ENCODE measurements around the gene SCGN. TPM values are rescaled to one million over a fixed set of nuclear protein-coding genes. Genes with fewer than 3 reads are reported as not detected.

The SCGN gene
- total RNA-seq, 2 experiments from 2014 or later = not detected

DNA sequence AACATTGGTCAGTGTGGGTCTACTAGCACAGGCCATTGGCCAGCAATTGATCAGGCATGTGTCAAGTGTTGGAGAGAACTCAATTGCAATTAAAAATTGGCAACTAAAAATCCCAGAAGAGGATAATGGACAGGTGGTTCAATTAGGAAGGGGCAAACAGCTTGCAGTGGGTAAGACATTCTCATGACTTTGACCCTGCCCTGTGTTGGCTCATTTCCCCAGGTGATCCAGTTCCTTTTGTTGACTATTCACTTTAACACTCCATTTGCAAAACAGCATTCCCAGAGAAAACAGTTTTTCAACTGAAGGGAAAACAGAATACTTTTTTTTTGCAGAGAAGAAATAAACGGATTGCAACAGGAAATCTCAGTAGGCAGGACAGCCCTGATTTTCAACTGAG, 28.9 kb upstream of the SCGN start:
- Mint-ChIP-seq H3K4me1 (ENCODE audit: low read depth) (no peaks in the 10 kb centered on the region), H3K36me3 (ENCODE audit: low read depth) (peaks cover 5% of the 10 kb centered on the region), H3K27ac (no peak overlapping the region), H3K4me3 (no peak overlapping the region), H3K9me3 (no peaks in the 10 kb centered on the region), H3K27me3 (no peaks in the 10 kb centered on the region)
- TF ChIP-seq, protein P1, sequence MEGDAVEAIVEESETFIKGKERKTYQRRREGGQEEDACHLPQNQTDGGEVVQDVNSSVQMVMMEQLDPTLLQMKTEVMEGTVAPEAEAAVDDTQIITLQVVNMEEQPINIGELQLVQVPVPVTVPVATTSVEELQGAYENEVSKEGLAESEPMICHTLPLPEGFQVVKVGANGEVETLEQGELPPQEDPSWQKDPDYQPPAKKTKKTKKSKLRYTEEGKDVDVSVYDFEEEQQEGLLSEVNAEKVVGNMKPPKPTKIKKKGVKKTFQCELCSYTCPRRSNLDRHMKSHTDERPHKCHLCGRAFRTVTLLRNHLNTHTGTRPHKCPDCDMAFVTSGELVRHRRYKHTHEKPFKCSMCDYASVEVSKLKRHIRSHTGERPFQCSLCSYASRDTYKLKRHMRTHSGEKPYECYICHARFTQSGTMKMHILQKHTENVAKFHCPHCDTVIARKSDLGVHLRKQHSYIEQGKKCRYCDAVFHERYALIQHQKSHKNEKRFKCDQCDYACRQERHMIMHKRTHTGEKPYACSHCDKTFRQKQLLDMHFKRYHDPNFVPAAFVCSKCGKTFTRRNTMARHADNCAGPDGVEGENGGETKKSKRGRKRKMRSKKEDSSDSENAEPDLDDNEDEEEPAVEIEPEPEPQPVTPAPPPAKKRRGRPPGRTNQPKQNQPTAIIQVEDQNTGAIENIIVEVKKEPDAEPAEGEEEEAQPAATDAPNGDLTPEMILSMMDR (IDR thresholded peaks at IDR 0.05) = no peak
- H3K36me3 ChIP-seq (ENCODE audit: insufficient read depth, low read length) = no peaks in the 10 kb centered on the region
- H3K9me3 ChIP-seq (ENCODE audit: control insufficient read depth in 1 of 2, insufficient read depth in 1 of 2, low read length in 2 of 2) = no peaks in the 10 kb centered on the region
- POLR2A ChIA-PET = no interaction called here
- intact Hi-C loops (cut with DNase I, micrococcal nuclease) = no loop called here
- peaks cover 0 to 6% of the 10 kb centered on the region in 2 experiments for H3K27me3 ChIP-seq (ENCODE audit: control insufficient read depth in 1 of 2, insufficient read depth in 2 of 2, low read length in 2 of 2)
- H3K27ac ChIP-seq (ENCODE audit: low read depth in 1 of 2, low read length in 2 of 2) = no peak overlapping the region
- DNase-seq (no peak), ATAC-seq (ENCODE audit: poor library complexity) (no peak)
- H3K4me3 ChIP-seq (ENCODE audit: low read length) = no peak overlapping the region
- H3K4me1 ChIP-seq (ENCODE audit: insufficient read depth, low read length) = no peaks in the 10 kb centered on the region
- CTCF ChIA-PET = no interaction called here

DNA sequence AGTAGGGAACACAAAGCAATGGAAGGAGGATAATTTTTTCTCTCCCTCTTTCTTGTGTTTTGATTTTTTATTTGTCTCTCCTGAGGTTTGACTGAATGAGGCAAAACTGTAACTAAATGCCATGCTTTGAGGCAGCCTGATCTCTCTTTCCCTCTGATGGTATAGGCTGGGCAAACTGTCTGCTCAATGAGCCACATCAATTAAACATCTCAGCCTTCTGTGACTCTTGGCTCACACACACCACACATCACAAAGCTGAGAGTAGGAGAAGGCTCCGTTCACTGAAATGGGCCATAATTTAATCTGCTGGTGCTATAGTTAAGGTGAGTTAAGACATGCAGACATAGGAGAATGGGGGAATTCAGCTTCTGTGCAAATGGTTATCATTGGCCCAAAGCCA, 28.1 kb upstream of the SCGN start:
- Histone ChIP-seq H3K4me1 (ENCODE audit: insufficient read depth, low read length) (no peaks in the 10 kb centered on the region), H3K27ac (ENCODE audit: low read depth in 1 of 2, low read length in 2 of 2) (no peak overlapping the region), H3K4me3 (ENCODE audit: low read length) (no peak overlapping the region), H3K9me3 (ENCODE audit: control insufficient read depth in 1 of 2, insufficient read depth in 1 of 2, low read length in 2 of 2) (no peaks in the 10 kb centered on the region), H3K27me3 (ENCODE audit: control insufficient read depth in 1 of 2, insufficient read depth in 2 of 2, low read length in 2 of 2) (peaks cover 0 to 6% of the 10 kb centered on the region in 2 experiments), H3K36me3 (ENCODE audit: insufficient read depth, low read length) (no peaks in the 10 kb centered on the region)
- POLR2A ChIA-PET = no interaction called here
- H3K9me3 Mint-ChIP-seq = no peaks in the 10 kb centered on the region
- no peaks in the 10 kb centered on the region for H3K4me1 Mint-ChIP-seq (ENCODE audit: low read depth)
- CTCF ChIA-PET = no interaction called here
- TF ChIP-seq, protein P1 (IDR thresholded peaks at IDR 0.05) = no peak
- H3K4me3 Mint-ChIP-seq = no peak overlapping the region
- H3K27ac Mint-ChIP-seq = no peak overlapping the region
- ATAC-seq (ENCODE audit: poor library complexity) = no peak
- no peaks in the 10 kb centered on the region for H3K27me3 Mint-ChIP-seq
- DNase-seq = no peak
- H3K36me3 Mint-ChIP-seq (ENCODE audit: low read depth) = no peaks in the 10 kb centered on the region
- intact Hi-C loops (cut with DNase I, micrococcal nuclease) = no loop called here

DNA sequence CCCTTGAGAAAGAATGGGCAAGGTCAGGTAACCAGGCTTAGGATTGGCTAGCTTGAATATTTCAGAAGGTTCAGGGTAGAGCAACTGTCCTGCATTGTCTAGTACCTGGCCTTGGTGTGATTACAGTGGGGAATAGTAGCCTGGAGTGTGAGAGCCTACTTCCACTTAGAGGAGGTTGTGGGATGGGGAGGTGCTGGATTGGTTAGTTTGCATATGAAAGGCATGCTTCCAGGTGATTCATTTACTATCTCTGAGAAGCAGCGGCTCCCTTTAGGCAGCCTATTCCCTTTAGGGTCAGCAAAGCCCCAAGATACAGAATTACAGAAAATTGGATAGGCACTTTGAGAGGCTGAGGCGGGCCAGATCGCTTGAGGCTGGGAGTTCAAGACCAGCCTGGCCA, 25.0 kb upstream of the SCGN start:
- H3K27ac Mint-ChIP-seq = no peak overlapping the region
- TF ChIP-seq, protein P1 (IDR thresholded peaks at IDR 0.05) = no peak

More for the DNA sequence above, 25.0 kb upstream of the SCGN start:
- POLR2A ChIA-PET = no interaction called here
- H3K4me3 ChIP-seq (ENCODE audit: low read length) = no peak overlapping the region
- CTCF ChIA-PET = no interaction called here
- no peaks in the 10 kb centered on the region for H3K9me3 ChIP-seq (ENCODE audit: control insufficient read depth in 1 of 2, insufficient read depth in 1 of 2, low read length in 2 of 2)
- H3K27ac ChIP-seq (ENCODE audit: low read depth in 1 of 2, low read length in 2 of 2) = no peak overlapping the region
- no peaks in the 10 kb centered on the region for H3K9me3 Mint-ChIP-seq
- DNase-seq (no peak), ATAC-seq (ENCODE audit: poor library complexity) (no peak)
- intact Hi-C loops (cut with DNase I, micrococcal nuclease) = no loop called here
- no peaks in the 10 kb centered on the region for H3K4me1 ChIP-seq (ENCODE audit: insufficient read depth, low read length)
- no peaks in the 10 kb centered on the region for H3K4me1 Mint-ChIP-seq (ENCODE audit: low read depth)
- no peaks in the 10 kb centered on the region for H3K36me3 ChIP-seq (ENCODE audit: insufficient read depth, low read length)
- peaks cover 30% of the 10 kb centered on the region for H3K27me3 Mint-ChIP-seq
- no peak overlapping the region for H3K4me3 Mint-ChIP-seq
- H3K27me3 ChIP-seq (ENCODE audit: control insufficient read depth in 1 of 2, insufficient read depth in 2 of 2, low read length in 2 of 2) = peaks cover 8 to 10% of the 10 kb centered on the region in 2 experiments
- no peaks in the 10 kb centered on the region for H3K36me3 Mint-ChIP-seq (ENCODE audit: low read depth)
